Measurements from ENCODE around the gene PDE6B. TPM values are rescaled to one million over a fixed set of nuclear protein-coding genes. Genes with fewer than 3 reads are reported as not detected.
"Not testable (repeated sequence)": the region's sequence is repeated elsewhere in the genome, so short reads cannot be mapped to it uniquely, and the experiment has no call there.

The PDE6B gene
- total RNA-seq, 1 donor from 2014 or later, result 4.1 TPM

DNA sequence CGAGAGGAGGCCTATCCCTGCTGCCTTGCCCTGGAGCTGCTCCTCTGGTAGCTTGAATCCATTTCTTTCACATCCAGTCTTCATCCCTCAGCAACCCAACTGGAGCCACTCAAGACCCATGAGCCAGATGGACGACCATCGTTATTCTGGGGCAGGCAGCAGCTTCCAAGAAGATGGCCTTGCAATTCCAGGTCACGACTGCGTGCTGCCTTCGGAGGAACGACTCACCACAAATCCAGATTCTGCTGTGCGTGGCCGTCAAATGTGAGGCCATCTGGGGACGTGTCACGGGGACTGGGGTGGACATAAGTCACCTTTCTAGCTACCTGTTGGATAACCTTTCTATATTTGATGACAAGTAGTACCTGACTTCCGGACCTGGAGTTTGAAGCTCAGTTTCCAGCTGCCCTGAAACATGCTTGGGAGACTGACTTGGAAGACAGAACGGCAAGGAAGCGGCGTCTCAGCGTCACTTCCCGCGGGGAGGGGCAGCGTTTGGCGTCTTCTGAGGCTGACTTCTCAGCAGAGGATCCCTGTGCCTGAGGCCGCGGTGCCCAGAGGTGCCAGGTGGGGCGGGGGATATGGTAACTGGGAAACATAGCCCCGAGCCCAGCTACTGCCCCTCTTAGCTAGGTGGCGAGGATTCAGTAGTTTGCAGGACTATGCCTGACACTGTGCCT, 37.6 kb upstream of the PDE6B start:
- no peak for TF ChIP-seq CTCF (conservative IDR thresholded peaks at IDR 0.05)
- DNase-seq (ENCODE audit: low read depth, low spot score), result no peak
- no peak overlapping the region for H3K4me3 Mint-ChIP-seq
- peaks cover 7% of the 10 kb centered on the region for H3K36me3 Mint-ChIP-seq (ENCODE audit: low read depth)
- peaks cover 4% of the 10 kb centered on the region for H3K4me1 Mint-ChIP-seq
- H3K27me3 Mint-ChIP-seq (ENCODE audit: low read depth), result peaks cover 21% of the 10 kb centered on the region
- no peak overlapping the region for H3K27ac Mint-ChIP-seq (ENCODE audit: unreplicated experiment)
- H3K9me3 Mint-ChIP-seq, result peaks cover 9% of the 10 kb centered on the region

GRCh38 chr4:588351-588849, 37.0 kb upstream of the PDE6B start:
- peaks cover 23% of the 10 kb centered on the region for H3K27me3 Mint-ChIP-seq (ENCODE audit: low read depth)
- no peak for DNase-seq (ENCODE audit: low read depth, low spot score)
- no peak overlapping the region for H3K4me3 Mint-ChIP-seq
- H3K4me1 Mint-ChIP-seq, result peaks cover 10% of the 10 kb centered on the region
- H3K36me3 Mint-ChIP-seq (ENCODE audit: low read depth), result peaks cover 7% of the 10 kb centered on the region
- H3K27ac Mint-ChIP-seq (ENCODE audit: unreplicated experiment), result no peak overlapping the region
- H3K9me3 Mint-ChIP-seq, result peaks cover 9% of the 10 kb centered on the region
- no peak for TF ChIP-seq CTCF (conservative IDR thresholded peaks at IDR 0.05)

- Mint-ChIP-seq H3K4me1 (peaks cover 12% of the 10 kb centered on the region), H3K27ac (ENCODE audit: unreplicated experiment) (no peak overlapping the region), H3K36me3 (ENCODE audit: low read depth) (peaks cover 3% of the 10 kb centered on the region), H3K4me3 (no peak overlapping the region), H3K27me3 (ENCODE audit: low read depth) (peaks cover 19% of the 10 kb centered on the region), H3K9me3 (peaks cover 5% of the 10 kb centered on the region)
- no peak for TF ChIP-seq CTCF (conservative IDR thresholded peaks at IDR 0.05)
- no peak for DNase-seq (ENCODE audit: low read depth, low spot score)
Measured at GRCh38 chr4:589219-589963, 36.0 kb upstream of the PDE6B start.

DNA sequence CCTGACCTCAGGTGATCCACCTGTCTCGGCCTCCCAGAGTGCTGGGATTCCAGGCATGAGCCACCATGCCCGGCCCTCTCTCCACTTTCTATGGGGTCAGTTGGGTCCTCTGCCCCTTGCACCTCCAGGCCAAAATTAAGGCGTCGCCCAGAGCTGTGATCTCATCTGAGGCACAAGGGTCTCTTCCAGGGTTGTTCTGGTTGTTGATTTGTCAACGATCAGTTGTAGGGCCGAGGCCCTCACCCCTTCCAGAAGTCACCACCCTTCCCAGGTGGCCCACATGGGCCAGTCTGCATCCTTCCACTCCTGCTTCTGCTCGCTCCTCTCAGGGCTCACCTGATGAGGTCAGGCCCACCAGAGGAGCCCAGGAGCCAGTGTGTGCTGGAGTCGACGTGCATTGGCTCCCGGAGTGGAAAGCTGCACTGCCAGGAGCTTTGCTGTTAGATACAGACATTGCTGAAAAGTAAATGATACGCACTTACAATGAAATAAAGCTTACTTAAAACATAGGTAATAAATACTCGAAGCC, 35.0 kb upstream of the PDE6B start:
- peaks cover 25% of the 10 kb centered on the region for H3K27me3 Mint-ChIP-seq (ENCODE audit: low read depth)
- H3K4me1 Mint-ChIP-seq, result peaks cover 12% of the 10 kb centered on the region
- H3K9me3 Mint-ChIP-seq, result peaks cover 9% of the 10 kb centered on the region
- no peak overlapping the region for H3K27ac Mint-ChIP-seq (ENCODE audit: unreplicated experiment)
- no peak for DNase-seq (ENCODE audit: low read depth, low spot score)
- peaks cover 3% of the 10 kb centered on the region for H3K36me3 Mint-ChIP-seq (ENCODE audit: low read depth)
- H3K4me3 Mint-ChIP-seq, result no peak overlapping the region
- no peak for TF ChIP-seq CTCF (conservative IDR thresholded peaks at IDR 0.05)

DNA sequence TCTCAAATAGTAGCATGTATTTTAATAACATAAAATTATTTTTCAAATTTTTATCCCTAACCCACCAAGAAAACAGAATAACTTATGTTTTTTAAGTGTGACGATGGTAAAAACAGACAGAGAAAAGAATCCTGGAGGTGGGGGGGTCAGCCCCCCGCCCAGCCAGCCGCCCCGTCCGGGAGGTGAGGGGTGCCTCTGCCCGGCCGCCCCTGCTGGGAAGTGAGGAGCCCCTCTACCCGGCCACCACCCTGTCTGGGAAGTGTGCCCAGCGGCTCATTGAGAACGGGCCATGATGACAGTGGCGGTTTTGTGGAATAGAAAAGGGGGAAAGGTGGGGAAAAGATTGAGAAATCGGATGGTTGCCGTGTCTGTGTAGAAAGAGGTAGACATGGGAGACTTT, 33.2 kb upstream of the PDE6B start:
- H3K27me3 Mint-ChIP-seq (ENCODE audit: low read depth), result peaks cover 37% of the 10 kb centered on the region
- not testable (repeated sequence) for H3K9me3 Mint-ChIP-seq; H3K36me3 Mint-ChIP-seq (ENCODE audit: low read depth); DNase-seq (ENCODE audit: low read depth, low spot score); H3K4me3 Mint-ChIP-seq; H3K27ac Mint-ChIP-seq (ENCODE audit: unreplicated experiment)
- peaks cover 12% of the 10 kb centered on the region for H3K4me1 Mint-ChIP-seq
